ENCODE data around the gene GCNT4. TPM values are rescaled to one million over a fixed set of nuclear protein-coding genes. Genes with fewer than 3 reads are reported as not detected.

The GCNT4 gene
- total and polyA plus RNA-seq, 2 of the 8 experiments (the other 6 are each of a cell fraction or from before 2014, with no cell fraction given): 1.1 to 14.5 TPM

DNA sequence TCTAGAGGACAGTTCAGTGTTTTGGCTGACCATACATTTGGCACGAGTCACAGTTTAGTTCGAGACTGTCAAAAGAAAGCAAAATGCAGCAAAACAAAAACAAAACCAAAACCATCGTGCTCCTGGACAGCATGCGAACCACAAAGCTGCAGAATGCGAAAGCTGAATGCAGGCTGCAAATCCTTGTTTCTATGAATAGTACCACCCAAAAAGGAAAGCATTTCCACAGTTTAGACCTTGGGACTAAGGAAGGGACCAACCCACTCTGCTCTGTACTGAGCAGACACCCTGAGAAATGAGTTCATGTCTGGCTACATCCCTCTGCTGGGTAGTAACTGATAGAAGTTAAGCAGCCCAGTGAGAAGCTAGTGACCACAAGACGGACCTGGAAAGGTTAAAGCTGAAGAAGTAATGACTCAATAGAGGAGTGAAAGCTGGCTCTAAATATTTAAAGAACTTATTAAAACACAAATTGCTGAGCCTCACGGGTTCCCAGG, 3.9 kb downstream of the GCNT4 start (continued):
- no peak for TF ChIP-seq CHD7 (IDR thresholded peaks at IDR 0.05; ENCODE audit: insufficient replicate concordance, low read length)
